H1 (cell line): ENCODE results near the gene STK39. TPM values are rescaled to one million over a fixed set of nuclear protein-coding genes. Genes with fewer than 3 reads are reported as not detected.

Experiments used
- CEBPB ChIP-seq: IDR thresholded peaks from 2 replicates; pipeline ENCODE4 v1.6.1; 2012; ENCODE audit warnings: low read depth, low read length
- ZNF274 ChIP-seq: IDR thresholded peaks from 2 replicates; pipeline ENCODE4 v1.7.0; 2012; ENCODE audit warnings: low read length, borderline replicate concordance; ENCODE audit errors: extremely low read depth
- polyA plus RNA-seq, 7 experiments: library from polyadenylated mRNA; depleted of rRNA in 3 of 7; stranded (reverse) in 5 of 7; unstranded in 2 of 7; fragments of >200 nt in 5 of 7; fragments of 200-250 nt in 2 of 7; gene quantifications; 1 replicate in 5 of 7; 2 replicates in 1 of 7; 4 replicates in 1 of 7; pipeline versions ENCODE4 v1.2.1 to v1.2.3, GENCODE V29; 2011 to 2013; ENCODE audit warnings: missing spikeins in 2 of 7, mixed read lengths in 2 of 7
- total RNA-seq: library from RNA; stranded (reverse); fragmentation: NEBNext Ultra II Directional; extraction: Animal tissue kit (Norgen Biotek cat#: 25700); gene quantifications from 2 replicates; pipeline ENCODE4 v1.2.1, GENCODE V29; 2021

STK39 gene
- total and polyA plus RNA-seq, 2 of the 8 experiments (the other 6 are each of a cell fraction or from before 2014, with no cell fraction given), result 13.7 to 23.8 TPM

GRCh38 chr2:168135121-168135520, 112.3 kb downstream of the STK39 start (continued):
- TF ChIP-seq ZNF274 (no peak), CEBPB (no peak)
